Measurements from ENCODE around the gene HES7.

HES7 gene

GRCh38 chr17:8155231-8155995, 31.5 kb upstream of the HES7 start:
- DNase-seq (ENCODE audit: low read depth) = no peak
- no peak for TF ChIP-seq CTCF (IDR thresholded peaks at IDR 0.05; ENCODE audit: control insufficient read depth, insufficient read depth, low read depth, low read length, missing control alignments)
- H3K4me3 ChIP-seq (ENCODE audit: control insufficient read depth, low read depth, low read length) = peak overlapping the region; percentile 71

GRCh38 chr17:8154608-8155155, 30.8 kb upstream of the HES7 start:
- no peak for TF ChIP-seq CTCF (IDR thresholded peaks at IDR 0.05; ENCODE audit: control insufficient read depth, insufficient read depth, low read depth, low read length, missing control alignments)
- no peak for DNase-seq (ENCODE audit: low read depth)
- H3K4me3 ChIP-seq (ENCODE audit: control insufficient read depth, low read depth, low read length) = peak overlapping the region; percentile 16

GRCh38 chr17:8153957-8154607, 30.2 kb upstream of the HES7 start:
- DNase-seq (ENCODE audit: low read depth) = peak; percentile 96

GRCh38 chr17:8153525-8153956, 29.6 kb upstream of the HES7 start:
- TF ChIP-seq CTCF (IDR thresholded peaks at IDR 0.05; ENCODE audit: control insufficient read depth, insufficient read depth, low read depth, low read length, missing control alignments) = no peak
- H3K4me3 ChIP-seq (ENCODE audit: control insufficient read depth, low read depth, low read length) = peak overlapping the region; percentile 27; the same call in 1 of the 2 replicates
- DNase-seq (ENCODE audit: low read depth) = peak; percentile 95

More at GRCh38 chr17:8153957-8154607, 30.2 kb upstream of the HES7 start:
- H3K4me3 ChIP-seq (ENCODE audit: control insufficient read depth, low read depth, low read length) = peak overlapping the region; percentile 27
- no peak for TF ChIP-seq CTCF (IDR thresholded peaks at IDR 0.05; ENCODE audit: control insufficient read depth, insufficient read depth, low read depth, low read length, missing control alignments)

- DNase-seq (ENCODE audit: low read depth) = no peak
- no peak for TF ChIP-seq CTCF (IDR thresholded peaks at IDR 0.05; ENCODE audit: control insufficient read depth, insufficient read depth, low read depth, low read length, missing control alignments)
- no peak overlapping the region for H3K4me3 ChIP-seq (ENCODE audit: control insufficient read depth, low read depth, low read length)
These were observed 29.1 kb upstream of the HES7 start for GRCh38 chr17:8153031-8153451.

- H3K4me3 ChIP-seq (ENCODE audit: control insufficient read depth, low read depth, low read length) = peak within 1 kb of the TSS; percentile 75
- peak; percentile 78 for DNase-seq (ENCODE audit: low read depth)
- TF ChIP-seq CTCF (IDR thresholded peaks at IDR 0.05; ENCODE audit: control insufficient read depth, insufficient read depth, low read depth, low read length, missing control alignments) = no peak
These were observed 28.3 kb upstream of the HES7 start, which contains the start of gene PER1 for GRCh38 chr17:8152112-8152775. Gene PER1, minus strand, starts transcription at chr17:8152404. Its CDS starts 1,698 bp downstream, at chr17:8150706.
